Small intestine (tissue), 7 donors: Measurements from ENCODE around the gene UBL4A. TPM values are rescaled to one million over a fixed set of nuclear protein-coding genes. Genes with fewer than 3 reads are reported as not detected.
A peak's percentile ranks its signal among the peaks of the same experiment; 100 is the strongest.

Experiments
- DNase-seq, 2 donors: peaks; one replicate each; pipeline versions ENCODE4 v3.0.0 to v3.0.0-alpha.2; 2013
- FAIRE-seq: peaks from 2 replicates; lab custom pipeline; 2012; peaks lifted over from hg19 to GRCh38; lab: Jason Lieb, UNC
- H3K27ac ChIP-seq, 3 donors: one replicate each; pipeline ENCODE4 v1.5.1; 2013; ENCODE audit warnings: low read length in 2 of 3, mild to moderate bottlenecking in 2 of 3, control low read depth in 1 of 3, inconsistent platforms in 1 of 3, low read depth in 1 of 3, moderate library complexity in 1 of 3
- H3K27me3 ChIP-seq, 3 donors: one replicate each; pipeline ENCODE4 v1.6.1; 2013; ENCODE audit warnings: low read length in 3 of 3, inconsistent platforms in 1 of 3; ENCODE audit not compliant: control insufficient read depth in 3 of 3, insufficient read depth in 3 of 3
- H3K36me3 ChIP-seq, 3 donors: one replicate each; pipeline ENCODE4 v1.6.1; 2013; ENCODE audit warnings: low read length in 3 of 3, inconsistent platforms in 1 of 3, low read depth in 1 of 3, mild to moderate bottlenecking in 1 of 3, moderate library complexity in 1 of 3; ENCODE audit not compliant: control insufficient read depth in 3 of 3, insufficient read depth in 2 of 3
- H3K4me1 ChIP-seq, 3 donors: one replicate each; pipeline ENCODE4 v1.6.1; 2013; ENCODE audit warnings: low read length in 2 of 3, inconsistent platforms in 1 of 3, low read depth in 1 of 3, mild to moderate bottlenecking in 1 of 3, moderate library complexity in 1 of 3; ENCODE audit not compliant: control insufficient read depth in 3 of 3, insufficient read depth in 2 of 3
- H3K4me3 ChIP-seq, 3 donors: one replicate each; pipeline ENCODE4 v1.5.1; 2013; ENCODE audit warnings: low read length in 3 of 3, control low read depth in 1 of 3, inconsistent platforms in 1 of 3, low read depth in 1 of 3, mild to moderate bottlenecking in 1 of 3, moderate library complexity in 1 of 3
- H3K9me3 ChIP-seq, 2 donors: one replicate each; pipeline ENCODE4 v1.6.1; 2013; ENCODE audit warnings: low read depth in 1 of 2, low read length in 1 of 2; ENCODE audit not compliant: control insufficient read depth in 2 of 2, insufficient read depth in 1 of 2
- WGBS, 3 donors: extraction: QIAGEN DNeasy Blood & Tissue Kit; methylation state at CpG; one replicate each; pipeline ENCODE4 v1.1.7; 2013; 5-methylcytosine and 5-hydroxymethylcytosine counted together
- polyA plus RNA-seq, 4 donors: library from polyadenylated mRNA; stranded (reverse) in 3 of 4; unstranded in 1 of 4; fragments of 200-250 nt in 3 of 4; fragments of 120-200 nt in 1 of 4; gene quantifications; one replicate each; pipeline versions ENCODE4 v1.2.1 to v1.2.3, GENCODE V29; 2013
- donor health status: healthy with polysubstance abuse.
- donor health status: control.
- donor health status: control.
- donor health status: Bipolar disorder and iron deficiency.
- donor health status: healthy.

UBL4A gene
- polyA plus RNA-seq, 4 donors = 23.8 to 32.3 (median 28.3) TPM

GRCh38 chrX:154482786-154483185 is 3.6 kb downstream of the UBL4A start:
- no peak for DNase-seq
- H3K4me1 ChIP-seq = peaks cover 0 to 20% (median 0%) of the 10 kb centered on the region in 3 donors
- no peaks in the 10 kb centered on the region for H3K9me3 ChIP-seq
- no peak overlapping the region for H3K27ac ChIP-seq
- no peak for FAIRE-seq
- no peaks in the 10 kb centered on the region for H3K27me3 ChIP-seq
- no peak overlapping the region for H3K4me3 ChIP-seq
- H3K36me3 ChIP-seq = peaks cover 0 to 28% (median 0%) of the 10 kb centered on the region in 3 donors
- 67 to 80% (median 75%) methylated on average over 3 to 7 of the region's 7 CpGs for WGBS, 3 donors

GRCh38 chrX:154481911-154482601 is 4.4 kb downstream of the UBL4A start:
- no peak for FAIRE-seq
- no peaks in the 10 kb centered on the region for H3K27me3 ChIP-seq
- 77 to 86% (median 83%) methylated on average over 14 of the region's 14 CpGs for WGBS, 3 donors

GRCh38 chrX:154481195-154481594 is 5.2 kb downstream of the UBL4A start:
- Histone ChIP-seq H3K4me3 (no peak overlapping the region), H3K36me3 (peaks cover 0 to 27% (median 0%) of the 10 kb centered on the region in 3 donors), H3K27me3 (no peaks in the 10 kb centered on the region), H3K4me1 (peaks cover 0 to 20% (median 0%) of the 10 kb centered on the region in 3 donors), H3K9me3 (no peaks in the 10 kb centered on the region), H3K27ac (no peak overlapping the region)
- DNase-seq (no peak), FAIRE-seq (no peak)
- WGBS, 3 donors = 80 to 98% (median 90%) methylated on average over 3 to 5 of the region's 5 CpGs

More at GRCh38 chrX:154481911-154482601, 4.4 kb downstream of the UBL4A start:
- H3K27ac ChIP-seq = no peak overlapping the region
- H3K4me1 ChIP-seq = peaks cover 0 to 20% (median 0%) of the 10 kb centered on the region in 3 donors
- no peak overlapping the region for H3K4me3 ChIP-seq
- H3K9me3 ChIP-seq = no peaks in the 10 kb centered on the region
- peaks cover 0 to 23% (median 0%) of the 10 kb centered on the region in 3 donors for H3K36me3 ChIP-seq
- DNase-seq = no peak

GRCh38 chrX:154478728-154479622 is 7.4 kb downstream of the UBL4A start, which contains the start of gene LAGE3:
Gene LAGE3 (minus strand): TSS chrX:154479281. CDS start chrX:154478915, 366 bp downstream.
- Histone ChIP-seq H3K9me3 (no peaks in the 10 kb centered on the region), H3K36me3 (peaks cover 0 to 12% (median 0%) of the 10 kb centered on the region in 3 donors), H3K27me3 (no peaks in the 10 kb centered on the region), H3K27ac (peak within 1 kb of the TSS; percentile 34 to 93 (median 90)), H3K4me1 (peaks cover 0 to 5% (median 0%) of the 10 kb centered on the region in 3 donors), H3K4me3 (peak within 1 kb of the TSS; percentile 41 to 55 (median 52))
- no peak for FAIRE-seq
- WGBS, 3 donors = 2 to 54% (median 5%) methylated on average over 42 to 85 of the region's 85 CpGs
- DNase-seq = peak; percentile 85 to 94

- Histone ChIP-seq H3K27me3 (no peaks in the 10 kb centered on the region), H3K4me3 (peak overlapping the region in 2 of 3 donors; percentile 52 to 55), H3K36me3 (peaks cover 0 to 15% (median 0%) of the 10 kb centered on the region in 3 donors), H3K27ac (peak overlapping the region in 1 of 3 donors; percentile 58), H3K9me3 (no peaks in the 10 kb centered on the region), H3K4me1 (peaks cover 0 to 5% (median 0%) of the 10 kb centered on the region in 3 donors)
- no peak for DNase-seq
- 60 to 76% (median 62%) methylated on average over 22 to 24 of the region's 24 CpGs for WGBS, 3 donors
- no peak for FAIRE-seq
These were observed 8.4 kb downstream of the UBL4A start for GRCh38 chrX:154477891-154478477.

- Histone ChIP-seq H3K4me1 (peaks cover 0 to 5% (median 0%) of the 10 kb centered on the region in 3 donors), H3K4me3 (no peak overlapping the region), H3K36me3 (peaks cover 0 to 25% (median 0%) of the 10 kb centered on the region in 3 donors), H3K27me3 (no peaks in the 10 kb centered on the region), H3K27ac (no peak overlapping the region), H3K9me3 (no peaks in the 10 kb centered on the region)
- 75 to 84% (median 83%) methylated on average over 8 of the region's 8 CpGs for WGBS, 3 donors
- DNase-seq (no peak), FAIRE-seq (no peak)
These were observed 9.6 kb downstream of the UBL4A start for GRCh38 chrX:154476821-154477220.

- 78 to 84% (median 82%) methylated on average over 7 of the region's 7 CpGs for WGBS, 3 donors
- no peaks in the 10 kb centered on the region for H3K27me3 ChIP-seq
- no peaks in the 10 kb centered on the region for H3K4me1 ChIP-seq
- no peaks in the 10 kb centered on the region for H3K9me3 ChIP-seq
- peaks cover 0 to 56% (median 2%) of the 10 kb centered on the region in 3 donors for H3K36me3 ChIP-seq
- no peak overlapping the region for H3K4me3 ChIP-seq
- no peak overlapping the region for H3K27ac ChIP-seq
- no peak for FAIRE-seq
- DNase-seq = no peak
These were observed 12.7 kb downstream of the UBL4A start for GRCh38 chrX:154473683-154474082.
